SK-N-SH (cell line): ENCODE data around the gene RBMS1. TPM values are rescaled to one million over a fixed set of nuclear protein-coding genes. Genes with fewer than 3 reads are reported as not detected.

Source experiments
- CTCF ChIA-PET: fragments of 300-600, 350-600 bp; formaldehyde crosslinking; extraction: SDS; loops from one replicate; lab custom pipeline; 2021; lab: Yijun Ruan, JAX
- POLR2A ChIA-PET: fragments of 350-600 bp; sonication (Branson Sonifier 250); formaldehyde crosslinking; extraction: SDS; loops from one replicate; lab custom pipeline; 2020; ENCODE audit warnings: antibody characterized with exemption, inconsistent platforms; lab: Yijun Ruan, JAX
- DNase-seq: peaks from one replicate; pipeline ENCODE4 v3.0.0; 2012
- H2AFZ ChIP-seq: fragments of 200-600 bp; sonication (generic); 2 replicates; pipeline ENCODE4 v1.8.1; 2016; ENCODE audit warnings: antibody characterized with exemption, mild to moderate bottlenecking, low read depth
- H3F3A ChIP-seq: fragments of 200-600 bp; sonication (generic); replicated peaks from 2 replicates; pipeline ENCODE3; 2016; ENCODE audit warnings: antibody characterized with exemption, mild to moderate bottlenecking; ENCODE audit not compliant: insufficient read depth
- H3K27ac ChIP-seq, 2 experiments: fragments of 200-500 bp in 1 of 2; fragments of 200-600 bp in 1 of 2; sonication (Bioruptor generic) in 1 of 2; sonication (generic), shearing (Covaris generic) in 1 of 2; 2 replicates each; pipeline versions ENCODE4 v1.5.1 to v1.6.1; 2014 to 2016; ENCODE audit warnings: low read depth in 2 of 2, inconsistent platforms in 1 of 2, low read length in 1 of 2, mild to moderate bottlenecking in 1 of 2, mixed read lengths in 1 of 2
- H3K27me3 ChIP-seq: fragments of 200-600 bp; sonication (generic), shearing (Covaris generic); 2 replicates; pipeline ENCODE4 v1.6.1; 2016; ENCODE audit warnings: mixed run types; ENCODE audit not compliant: insufficient read depth
- H3K36me3 ChIP-seq, 2 experiments: fragments of 200-500 bp in 1 of 2; fragments of 200-600 bp in 1 of 2; sonication (Bioruptor generic) in 1 of 2; sonication (generic) in 1 of 2; replicated peaks in 1 of 2; 2 replicates each; pipeline versions ENCODE3 to v1.5.1; 2014 to 2016; ENCODE audit warnings: low read length in 1 of 2, mild to moderate bottlenecking in 1 of 2; ENCODE audit not compliant: insufficient read depth in 2 of 2, control insufficient read depth in 1 of 2
- H3K4me1 ChIP-seq, 2 experiments: fragments of 200-500 bp in 1 of 2; fragments of 200-600 bp in 1 of 2; sonication (Bioruptor generic) in 1 of 2; sonication (generic), shearing (Covaris generic) in 1 of 2; 2 replicates each; pipeline versions ENCODE4 v1.5.1 to v1.6.1; 2014 to 2016; ENCODE audit warnings: low read depth in 1 of 2, low read length in 1 of 2, mixed run types in 1 of 2; ENCODE audit not compliant: insufficient read depth in 2 of 2, control insufficient read depth in 1 of 2
- H3K4me2 ChIP-seq: fragments of 200-600 bp; sonication (generic), shearing (Covaris generic); 2 replicates; pipeline ENCODE4 v1.6.1; 2017; ENCODE audit warnings: mixed run types
- H3K4me3 ChIP-seq, 2 experiments: fragments of 200-500 bp in 1 of 2; fragments of 200-600 bp in 1 of 2; sonication (Bioruptor generic) in 1 of 2; sonication (generic), shearing (Covaris generic) in 1 of 2; 2 replicates each; pipeline versions ENCODE4 v1.5.1 to v1.8.1; 2014 to 2016; ENCODE audit warnings: low read depth in 2 of 2, inconsistent platforms in 1 of 2, low read length in 1 of 2, mild to moderate bottlenecking in 1 of 2, mixed read lengths in 1 of 2, moderate library complexity in 1 of 2
- H3K79me2 ChIP-seq: fragments of 200-600 bp; sonication (generic); 2 replicates; pipeline ENCODE4 v1.8.1; 2017; ENCODE audit warnings: mild to moderate bottlenecking; ENCODE audit not compliant: insufficient read depth
- H3K9ac ChIP-seq: fragments of 200-600 bp; sonication (generic); 2 replicates; pipeline ENCODE4 v1.6.1; 2017; ENCODE audit warnings: mixed run types
- H3K9me2 ChIP-seq: fragments of 200-600 bp; sonication (generic); 2 replicates; pipeline ENCODE4 v1.6.1; 2017; ENCODE audit warnings: mixed run types
- H3K9me3 ChIP-seq: fragments of 200-600 bp; sonication (generic); 2 replicates; pipeline ENCODE4 v1.6.1; 2017; ENCODE audit warnings: mixed run types, mild to moderate bottlenecking, moderate library complexity
- H4K20me1 ChIP-seq: fragments of 200-600 bp; sonication (generic); 2 replicates; pipeline ENCODE4 v1.6.1; 2017; ENCODE audit warnings: mild to moderate bottlenecking, mixed run types; ENCODE audit not compliant: insufficient read depth
- CHD2 ChIP-seq: fragments of 150-350 bp; IDR thresholded peaks from 2 replicates; pipeline ENCODE4 v1.6.1; 2018; ENCODE audit warnings: low read length; ENCODE audit not compliant: partially characterized antibody
- ELF1 ChIP-seq: IDR thresholded peaks from 2 replicates; pipeline ENCODE4 v1.4.0; 2012
- EP300 ChIP-seq, 2 experiments: IDR thresholded peaks; 2 replicates each; pipeline versions ENCODE4 v1.4.0 to v1.6.1; 2012; ENCODE audit warnings: borderline replicate concordance in 1 of 2, low read depth in 1 of 2, low read length in 1 of 2
- EZH2phosphoT487 ChIP-seq: fragments of 200-600 bp; sonication (generic); IDR thresholded peaks from 2 replicates; pipeline ENCODE4 v1.6.1; 2017; ENCODE audit warnings: low read depth, mixed run types, mild to moderate bottlenecking, antibody characterized with exemption, moderate library complexity, borderline replicate concordance
- GABPA ChIP-seq: IDR thresholded peaks from 2 replicates; pipeline ENCODE4 v1.4.0; 2012; ENCODE audit warnings: low read depth, mild to moderate bottlenecking
- GATA2 ChIP-seq: sonication (generic); formaldehyde crosslinking; IDR thresholded peaks from 2 replicates; pipeline ENCODE4 v1.5.0; 2020; ENCODE audit warnings: mild to moderate bottlenecking, missing genetic modification reagents
- IRF3 ChIP-seq: fragments of 150-350 bp; IDR thresholded peaks from 2 replicates; pipeline ENCODE4 v1.6.1; 2016; ENCODE audit warnings: mild to moderate bottlenecking, low read depth, low read length
- MEF2A ChIP-seq: IDR thresholded peaks from 2 replicates; pipeline ENCODE4 v1.4.0; 2012; ENCODE audit warnings: low read depth, borderline replicate concordance
- MXI1 ChIP-seq: IDR thresholded peaks from 2 replicates; pipeline ENCODE4 v1.6.1; 2012; ENCODE audit warnings: mild to moderate bottlenecking, low read depth, low read length, improper control_type of control experiment
- NFIC ChIP-seq: IDR thresholded peaks from 2 replicates; pipeline ENCODE4 v1.4.0; 2012; ENCODE audit warnings: borderline replicate concordance
- PBX3 ChIP-seq: IDR thresholded peaks from 2 replicates; pipeline ENCODE4; 2012
- SIN3A ChIP-seq: IDR thresholded peaks from 2 replicates; pipeline ENCODE4 v1.6.1; 2012; ENCODE audit warnings: low read depth, mild to moderate bottlenecking, low read length, moderate library complexity, borderline replicate concordance
- SMC3 ChIP-seq: IDR thresholded peaks from 2 replicates; pipeline ENCODE4 v1.6.1; 2012; ENCODE audit warnings: low read depth, low read length, improper control_type of control experiment
- USF1 ChIP-seq: IDR thresholded peaks from 2 replicates; pipeline ENCODE4 v1.4.0; 2012; ENCODE audit warnings: low read depth, borderline replicate concordance
- WGBS: methylation state at CpG from one replicate; pipeline ENCODE4 v1.1.6; 2017; ENCODE audit warnings: low lambda C conversion rate; 5-methylcytosine and 5-hydroxymethylcytosine counted together
- polyA plus RNA-seq, 3 experiments: library from polyadenylated mRNA; depleted of rRNA; stranded (reverse); fragments of >200 nt; gene quantifications; 2 replicates each; pipeline ENCODE4 v1.2.3, GENCODE V29; 2012

The RBMS1 gene
- polyA plus RNA-seq, 1 of the 3 experiments (the other 2 are of a cell fraction): 56.5 TPM

- Histone ChIP-seq H4K20me1 (peaks cover 47% of the 10 kb centered on the region), H3K9me2 (no peaks in the 10 kb centered on the region), H3K4me3 (no peak overlapping the region), H3F3A (no peaks in the 10 kb centered on the region), H3K4me2 (no peak overlapping the region), H3K9ac (no peak overlapping the region), H2AFZ (no peak overlapping the region), H3K36me3 (no peaks in the 10 kb centered on the region), H3K4me1 (peaks cover 0 to 3% of the 10 kb centered on the region in 2 experiments; a peak in 2 of 4 replicates), H3K27ac (no peak overlapping the region), H3K9me3 (no peaks in the 10 kb centered on the region), H3K27me3 (no peaks in the 10 kb centered on the region), H3K79me2 (peaks cover 81% of the 10 kb centered on the region)
- 96% methylated on average over 2 of the region's 2 CpGs for WGBS
- DNase-seq: no peak
- ChIA-PET CTCF (interaction anchor here (1.1 kb wide), 1 partner anchor 539 kb away, joined by 3 read pairs; no protein-coding TSS in a partner anchor), POLR2A (no interaction called here)
- TF ChIP-seq IRF3: no peak
- no peak for TF ChIP-seq GABPA
- no peak for TF ChIP-seq EZH2phosphoT487
- TF ChIP-seq USF1: no peak
- no peak for TF ChIP-seq EP300 (IDR thresholded peaks at IDR 0.05; ENCODE audit: borderline replicate concordance in 1 of 2, low read depth in 1 of 2, low read length in 1 of 2)
- TF ChIP-seq MXI1: no peak
- TF ChIP-seq SMC3: no peak
These were observed 39.4 kb downstream of the RBMS1 start for GRCh38 chr2:160454070-160454797.

GRCh38 chr2:160453111-160453820 lies 40.3 kb downstream of the RBMS1 start:
- Histone ChIP-seq H3K79me2 (peaks cover 71% of the 10 kb centered on the region), H3K4me1 (peaks cover 0 to 3% of the 10 kb centered on the region in 2 experiments; a peak in 2 of 4 replicates), H3K27me3 (no peaks in the 10 kb centered on the region), H3K4me3 (no peak overlapping the region), H3K9me2 (no peaks in the 10 kb centered on the region), H3K4me2 (no peak overlapping the region), H3F3A (no peaks in the 10 kb centered on the region), H4K20me1 (peaks cover 39% of the 10 kb centered on the region), H2AFZ (no peak overlapping the region), H3K27ac (no peak overlapping the region), H3K36me3 (no peaks in the 10 kb centered on the region)
- 81% methylated on average over 3 of the region's 3 CpGs for WGBS
- ChIA-PET POLR2A (no interaction called here), CTCF (no interaction called here)
- no peak for DNase-seq
- no peak for TF ChIP-seq IRF3
- TF ChIP-seq PBX3: no peak
- no peak for TF ChIP-seq NFIC
- no peak for TF ChIP-seq SIN3A
- TF ChIP-seq CHD2: no peak
- TF ChIP-seq MEF2A: no peak
- TF ChIP-seq ELF1: no peak
- TF ChIP-seq USF1: no peak
- no peak for TF ChIP-seq GATA2
- TF ChIP-seq EZH2phosphoT487: no peak
- TF ChIP-seq, all 33 proteins: peak for 0
- Histone ChIP-seq H3K9ac (no peak overlapping the region), H3K9me3 (no peaks in the 10 kb centered on the region)
